ENCODE results near the gene CATSPERE.

GRCh38 chr1:244473059-244473605 is 12.1 kb downstream of the CATSPERE start:
- TF ChIP-seq POLR2A (IDR thresholded peaks at IDR 0.05) (no peak), CTCF (IDR thresholded peaks at IDR 0.05) (no peak)
